A549 (cell line): ENCODE results near the gene PRSS57. TPM values are rescaled to one million over a fixed set of nuclear protein-coding genes. Genes with fewer than 3 reads are reported as not detected.

Source experiments
- ATAC-seq, 2 experiments: fragments of 200-7000 bp in 1 of 2; fragments of >200 bp in 1 of 2; cut with Nextera tagmentation in 1 of 2; cut with Tn5 transposase in 1 of 2; 3 replicates each; pipeline versions ENCODE4 v1.8.0 to v1.9.1; 2018 to 2020; ENCODE audit warnings: mild to moderate bottlenecking in 1 of 2, moderate library complexity in 1 of 2
- CTCF ChIA-PET: fragments of 300-600 bp; sonication (Branson Sonifier 250); formaldehyde crosslinking; extraction: SDS; loops from one replicate; lab custom pipeline; 2021; ENCODE audit warnings: antibody characterized with exemption, inconsistent platforms; lab: Yijun Ruan, JAX
- POLR2A ChIA-PET: fragments of 350-600 bp; formaldehyde crosslinking; extraction: SDS; loops from one replicate; lab custom pipeline; 2021; ENCODE audit warnings: antibody characterized with exemption, inconsistent platforms; lab: Yijun Ruan, JAX
- DNase-seq, 2 experiments: peaks; one replicate each; pipeline versions ENCODE4 v3.0.0 to v3.0.0-alpha.2; 2011 to 2016; ENCODE audit warnings: low read depth in 1 of 2, low spot score in 1 of 2
- FAIRE-seq: peaks from 2 replicates; lab custom pipeline; 2011; peaks lifted over from hg19 to GRCh38; lab: Jason Lieb, UNC
- H3K27ac ChIP-seq, 2 experiments: fragments of >200 bp; sonication (Bioruptor Twin); formaldehyde crosslinking; 3 replicates each; pipeline ENCODE4 v1.5.1; 2016 to 2017
- H3K4me1 ChIP-seq: fragments of >200 bp; sonication (Bioruptor Twin); formaldehyde crosslinking; 3 replicates; pipeline ENCODE4 v1.6.1; 2016
- H3K4me2 ChIP-seq: fragments of >200 bp; sonication (Bioruptor Twin); formaldehyde crosslinking; 3 replicates; pipeline ENCODE4 v1.6.1; 2016
- H3K4me3 ChIP-seq: fragments of >200 bp; sonication (Bioruptor Twin); formaldehyde crosslinking; 3 replicates; pipeline ENCODE4 v1.5.1; 2016
- H3K9me3 ChIP-seq: fragments of >200 bp; sonication (Bioruptor Twin); formaldehyde crosslinking; 3 replicates; pipeline ENCODE4 v1.6.1; 2016
- CHD4 ChIP-seq: fragments of 200-600 bp; sonication (generic); IDR thresholded peaks from 2 replicates; pipeline ENCODE4 v1.6.1; 2016; ENCODE audit warnings: antibody characterized with exemption, mild to moderate bottlenecking, borderline replicate concordance
- ESRRA ChIP-seq: fragments of 150-350 bp; IDR thresholded peaks from 2 replicates; pipeline ENCODE4 v1.6.1; 2014; ENCODE audit warnings: mild to moderate bottlenecking, low read length, borderline replicate concordance
- FOSL2 ChIP-seq, 2 experiments: fragments of 450-650 bp in 1 of 2; fragments of >200 bp in 1 of 2; sonication (Bioruptor Twin) in 1 of 2; formaldehyde crosslinking; IDR thresholded peaks; 2 replicates each; pipeline versions ENCODE4 v1.5.0 to v1.6.1; 2016 to 2020; ENCODE audit warnings: mild to moderate bottlenecking in 1 of 2, moderate library complexity in 1 of 2
- FOXS1 ChIP-seq: fragments of 250-450 bp; sonication (Bioruptor Pico); IDR thresholded peaks from 2 replicates; pipeline ENCODE4 v1.5.0; 2020; ENCODE audit warnings: mild to moderate bottlenecking, moderate library complexity
- GATA3 ChIP-seq: IDR thresholded peaks from 2 replicates; pipeline ENCODE4 v1.6.1; 2012; ENCODE audit warnings: borderline replicate concordance
- HOXB13 ChIP-seq: fragments of 250-450 bp; sonication (Bioruptor Pico); IDR thresholded peaks from 2 replicates; pipeline ENCODE4 v1.5.0; 2020; ENCODE audit warnings: low read depth, mild to moderate bottlenecking, moderate library complexity
- HOXB5 ChIP-seq: fragments of 250-450 bp; sonication (Bioruptor Pico); IDR thresholded peaks from 2 replicates; pipeline ENCODE4 v1.5.0; 2020; ENCODE audit warnings: mild to moderate bottlenecking, moderate library complexity
- JUN ChIP-seq, 2 experiments: fragments of >200 bp; sonication (Bioruptor Twin); formaldehyde crosslinking; IDR thresholded peaks; 2 replicates in 1 of 2; 3 replicates in 1 of 2; pipeline ENCODE4 v1.6.1; 2016 to 2017
- MAZ ChIP-seq: fragments of 150-350 bp; IDR thresholded peaks from 2 replicates; pipeline ENCODE4 v1.6.1; 2014; ENCODE audit warnings: antibody characterized with exemption, low read depth, low read length, borderline replicate concordance
- MYC ChIP-seq: IDR thresholded peaks from 2 replicates; pipeline ENCODE4 v1.6.1; 2012; ENCODE audit warnings: mild to moderate bottlenecking, inconsistent platforms, low read length, improper control_type of control experiment, borderline replicate concordance
- NR3C1 ChIP-seq: fragments of >200 bp; sonication (Bioruptor Twin); formaldehyde crosslinking; IDR thresholded peaks from 3 replicates; pipeline ENCODE4 v1.6.1; 2017
- PBX3 ChIP-seq: IDR thresholded peaks from 2 replicates; pipeline ENCODE4 v1.6.1; 2012
- POLR2A ChIP-seq: IDR thresholded peaks from 2 replicates; pipeline ENCODE4 v1.6.1; 2012; ENCODE audit warnings: mild to moderate bottlenecking, low read length
- RAD21 ChIP-seq, 2 experiments: fragments of >200 bp in 1 of 2; sonication (Bioruptor Twin) in 1 of 2; formaldehyde crosslinking in 1 of 2; IDR thresholded peaks in 1 of 2; conservative IDR thresholded peaks in 1 of 2; 2 replicates in 1 of 2; 3 replicates in 1 of 2; pipeline ENCODE4 v1.6.1; 2012 to 2018; ENCODE audit warnings: inconsistent platforms in 1 of 2
- SMC3 ChIP-seq: fragments of >200 bp; sonication (Bioruptor Twin); formaldehyde crosslinking; IDR thresholded peaks from 3 replicates; pipeline ENCODE4 v1.6.1; 2018; ENCODE audit warnings: inconsistent platforms
- TP53 ChIP-seq: fragments of 250-450 bp; sonication (Bioruptor Pico); IDR thresholded peaks from 2 replicates; pipeline ENCODE4 v1.5.0; 2021; ENCODE audit warnings: mild to moderate bottlenecking, moderate library complexity
- USF2 ChIP-seq: fragments of 450-650 bp; IDR thresholded peaks from 2 replicates; pipeline ENCODE4 v1.6.1; 2014; ENCODE audit warnings: antibody characterized with exemption
- ZNF302 ChIP-seq: fragments of 250-450 bp; sonication (Bioruptor Pico); IDR thresholded peaks from 2 replicates; pipeline ENCODE4 v1.9.0; 2021; ENCODE audit warnings: inconsistent platforms, mild to moderate bottlenecking, moderate library complexity
- WGBS: methylation state at CpG from one replicate; pipeline ENCODE4 v1.1.6; 2017; ENCODE audit errors: missing lambda C conversion rate; 5-methylcytosine and 5-hydroxymethylcytosine counted together
- polyA plus RNA-seq, 4 experiments: library from polyadenylated mRNA; depleted of rRNA in 3 of 4; stranded (reverse); fragments of >200 nt; fragmentation: RNase III in 1 of 4; extraction: RNeasy Plus Mini Kit Qiagen cat#74134 plus additional on column Dnase treatment in 1 of 4; gene quantifications; 2 replicates in 3 of 4; 3 replicates in 1 of 4; pipeline ENCODE4 v1.2.3, GENCODE V29; 2011 to 2017
- TF ChIP-seq, protein P1 (sequence below): fragments of >200 bp; sonication (Bioruptor Twin); formaldehyde crosslinking; IDR thresholded peaks from 3 replicates; pipeline ENCODE4 v1.5.1; 2016
- TF ChIP-seq, protein P2 (sequence below): fragments of >200 bp; sonication (Bioruptor Twin); formaldehyde crosslinking; IDR thresholded peaks from 3 replicates; pipeline ENCODE4 v1.6.1; 2016

Gene PRSS57
- polyA plus RNA-seq, 2 of the 4 experiments (the other 2 are of a cell fraction), result 0.10 TPM; not detected in 1

DNA sequence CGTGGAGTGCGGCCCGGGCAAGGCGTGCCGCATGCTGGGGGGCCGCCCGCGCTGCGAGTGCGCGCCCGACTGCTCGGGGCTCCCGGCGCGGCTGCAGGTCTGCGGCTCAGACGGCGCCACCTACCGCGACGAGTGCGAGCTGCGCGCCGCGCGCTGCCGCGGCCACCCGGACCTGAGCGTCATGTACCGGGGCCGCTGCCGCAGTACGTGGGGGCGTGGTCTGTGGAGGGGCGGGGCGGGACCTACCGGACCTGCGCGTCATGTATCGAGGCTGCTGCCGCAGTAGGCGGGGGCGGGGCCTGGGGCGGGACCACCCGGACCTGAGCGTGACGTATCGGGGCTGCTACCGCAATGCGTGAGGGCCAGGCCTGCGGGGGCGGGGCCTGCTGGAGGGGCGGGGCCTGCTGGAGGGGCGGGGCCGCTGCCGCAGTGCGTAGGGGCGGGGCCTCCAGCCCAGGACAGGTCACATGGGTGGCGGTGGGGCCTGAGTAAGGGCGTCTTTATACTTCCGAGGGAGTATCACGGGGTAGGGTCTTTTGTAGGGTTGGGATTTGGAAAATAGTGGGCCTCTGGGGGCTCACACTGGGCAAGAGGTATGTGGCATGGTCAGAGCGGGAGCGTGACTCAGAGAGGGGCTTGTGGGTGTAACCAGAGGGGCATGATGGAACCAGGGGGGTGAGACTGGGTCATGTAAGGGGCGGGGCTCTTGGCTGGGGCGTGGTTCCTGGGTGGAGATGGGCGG, 14.8 kb downstream of the PRSS57 start:
- 13% methylated on average over 2 of the region's 70 CpGs for WGBS
- ATAC-seq (peak; percentile 48 to 56), FAIRE-seq (no peak)

More for the DNA sequence above, 14.8 kb downstream of the PRSS57 start:
- ChIA-PET CTCF (interaction anchor here (0.8 to 1.9 kb wide), 4 partner anchors 11 to 96 kb away, joined by 3 to 7 read pairs (median 5); no protein-coding TSS in a partner anchor), POLR2A (interaction anchor here (0.6 to 0.8 kb wide), 3 partner anchors 23 to 93 kb away, joined by 3 to 5 read pairs (median 4); no protein-coding TSS in a partner anchor)
- H3K4me1 ChIP-seq, result peaks cover 21% of the 10 kb centered on the region
- TF ChIP-seq USF2 (peak; percentile 77), MAZ (0 out of 2 replicates have a peak, but pooled peaks have one; percentile 21), HOXB5 (CRISPR knock-in tag) (peak; percentile 4; the same call in 1 of the 2 replicates), POLR2A (peak; percentile 79), FOSL2 (IDR thresholded peaks at IDR 0.05) (no peak), FOSL2 (CRISPR knock-in tag; IDR thresholded peaks at IDR 0.05) (peak; percentile 45), ESRRA (no peak), NR3C1 (no peak), ZNF302 (CRISPR knock-in tag) (no peak), SMC3 (peak; percentile 41; the same call in 2 of the 3 replicates), GATA3 (peak; percentile 7; the same call in 1 of the 2 replicates), RAD21 (conservative IDR thresholded peaks at IDR 0.05 in 1 of 2, IDR thresholded peaks at IDR 0.05 in 1 of 2) (peak in 1 of 2 experiments; percentile 13; a peak in 2 of 5 replicates), TP53 (CRISPR knock-in tag) (0 out of 2 replicates have a peak, but pooled peaks have one; percentile 63), FOXS1 (CRISPR knock-in tag) (no peak), JUN (IDR thresholded peaks at IDR 0.05) (peak; percentile 49 to 89), CHD4 (no peak), MYC (peak; percentile 62), HOXB13 (CRISPR knock-in tag) (no peak), PBX3 (peak; percentile 64)
- TF ChIP-seq, protein P1, sequence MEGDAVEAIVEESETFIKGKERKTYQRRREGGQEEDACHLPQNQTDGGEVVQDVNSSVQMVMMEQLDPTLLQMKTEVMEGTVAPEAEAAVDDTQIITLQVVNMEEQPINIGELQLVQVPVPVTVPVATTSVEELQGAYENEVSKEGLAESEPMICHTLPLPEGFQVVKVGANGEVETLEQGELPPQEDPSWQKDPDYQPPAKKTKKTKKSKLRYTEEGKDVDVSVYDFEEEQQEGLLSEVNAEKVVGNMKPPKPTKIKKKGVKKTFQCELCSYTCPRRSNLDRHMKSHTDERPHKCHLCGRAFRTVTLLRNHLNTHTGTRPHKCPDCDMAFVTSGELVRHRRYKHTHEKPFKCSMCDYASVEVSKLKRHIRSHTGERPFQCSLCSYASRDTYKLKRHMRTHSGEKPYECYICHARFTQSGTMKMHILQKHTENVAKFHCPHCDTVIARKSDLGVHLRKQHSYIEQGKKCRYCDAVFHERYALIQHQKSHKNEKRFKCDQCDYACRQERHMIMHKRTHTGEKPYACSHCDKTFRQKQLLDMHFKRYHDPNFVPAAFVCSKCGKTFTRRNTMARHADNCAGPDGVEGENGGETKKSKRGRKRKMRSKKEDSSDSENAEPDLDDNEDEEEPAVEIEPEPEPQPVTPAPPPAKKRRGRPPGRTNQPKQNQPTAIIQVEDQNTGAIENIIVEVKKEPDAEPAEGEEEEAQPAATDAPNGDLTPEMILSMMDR, result peak; percentile 41
- TF ChIP-seq, protein P2, sequence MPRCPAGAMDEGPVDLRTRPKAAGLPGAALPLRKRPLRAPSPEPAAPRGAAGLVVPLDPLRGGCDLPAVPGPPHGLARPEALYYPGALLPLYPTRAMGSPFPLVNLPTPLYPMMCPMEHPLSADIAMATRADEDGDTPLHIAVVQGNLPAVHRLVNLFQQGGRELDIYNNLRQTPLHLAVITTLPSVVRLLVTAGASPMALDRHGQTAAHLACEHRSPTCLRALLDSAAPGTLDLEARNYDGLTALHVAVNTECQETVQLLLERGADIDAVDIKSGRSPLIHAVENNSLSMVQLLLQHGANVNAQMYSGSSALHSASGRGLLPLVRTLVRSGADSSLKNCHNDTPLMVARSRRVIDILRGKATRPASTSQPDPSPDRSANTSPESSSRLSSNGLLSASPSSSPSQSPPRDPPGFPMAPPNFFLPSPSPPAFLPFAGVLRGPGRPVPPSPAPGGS, result peak; percentile 60; the same call in 1 of the 3 replicates
- peak overlapping the region; percentile 99 for H3K27ac ChIP-seq
- peak overlapping the region; percentile 64 for H3K4me3 ChIP-seq
- H3K4me2 ChIP-seq, result peak overlapping the region; percentile 77
- DNase-seq, result peak; percentile 71 to 98
- H3K9me3 ChIP-seq, result no peaks in the 10 kb centered on the region
